Fibroblast of peridontal ligament (primary cell): ENCODE results near the gene TTC19.
"Not testable (repeated sequence)": the region's sequence is repeated elsewhere in the genome, so short reads cannot be mapped to it uniquely, and the experiment has no call there.

Experiments
- DNase-seq: peaks from one replicate; pipeline ENCODE4 v3.0.0-alpha.2; 2010; ENCODE audit errors: extremely low read depth

The TTC19 gene

DNA sequence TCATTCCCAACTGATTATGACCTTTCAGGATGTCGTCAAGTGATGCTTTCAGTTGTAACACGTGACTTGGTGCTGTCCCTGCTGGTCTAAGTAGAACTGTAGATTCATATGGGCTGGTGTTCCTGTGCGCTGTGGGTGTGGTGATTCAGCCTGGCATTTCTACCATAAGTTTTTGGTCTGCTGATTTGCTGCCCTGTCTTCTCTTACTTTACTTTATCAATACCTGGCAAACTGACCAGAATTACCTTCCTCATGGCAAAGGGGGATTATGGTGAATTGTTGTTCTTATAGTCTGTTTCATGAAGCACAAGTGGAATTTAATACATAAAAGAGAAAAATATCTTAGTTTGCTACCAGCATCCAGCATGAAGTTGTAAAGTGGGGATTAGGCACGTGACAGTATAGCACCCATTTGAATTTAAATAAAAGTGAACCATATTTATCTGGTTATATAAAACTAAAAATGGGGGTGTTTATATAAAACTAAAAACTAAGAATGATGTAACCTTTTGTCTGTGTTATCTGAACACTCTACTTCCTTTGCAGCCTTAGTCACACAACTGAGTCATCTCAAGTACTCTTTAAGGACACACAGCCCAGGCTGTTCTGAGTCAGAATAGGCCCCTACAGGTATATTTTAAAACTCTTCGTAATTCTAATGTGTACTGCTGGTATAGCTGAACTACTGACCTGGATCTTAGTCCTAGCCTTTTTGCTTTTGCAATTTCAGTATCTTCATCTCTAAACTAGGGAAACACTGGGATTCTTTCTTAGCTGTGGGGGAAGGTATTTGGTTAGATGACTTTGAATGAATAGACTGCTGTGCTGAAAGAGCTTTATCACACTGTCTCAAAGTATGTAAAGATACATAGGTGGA is 28.3 kb downstream of the TTC19 start:
- DNase-seq, result peak; percentile 87

- DNase-seq, result no peak
Observed at GRCh38 chr17:16033729-16034349, 34.2 kb downstream of the TTC19 start.

- DNase-seq, result no peak
Observed at GRCh38 chr17:16036261-16036660, 36.6 kb downstream of the TTC19 start.

- no peak for DNase-seq
Observed at GRCh38 chr17:16037636-16038035, 38.0 kb downstream of the TTC19 start.

DNA sequence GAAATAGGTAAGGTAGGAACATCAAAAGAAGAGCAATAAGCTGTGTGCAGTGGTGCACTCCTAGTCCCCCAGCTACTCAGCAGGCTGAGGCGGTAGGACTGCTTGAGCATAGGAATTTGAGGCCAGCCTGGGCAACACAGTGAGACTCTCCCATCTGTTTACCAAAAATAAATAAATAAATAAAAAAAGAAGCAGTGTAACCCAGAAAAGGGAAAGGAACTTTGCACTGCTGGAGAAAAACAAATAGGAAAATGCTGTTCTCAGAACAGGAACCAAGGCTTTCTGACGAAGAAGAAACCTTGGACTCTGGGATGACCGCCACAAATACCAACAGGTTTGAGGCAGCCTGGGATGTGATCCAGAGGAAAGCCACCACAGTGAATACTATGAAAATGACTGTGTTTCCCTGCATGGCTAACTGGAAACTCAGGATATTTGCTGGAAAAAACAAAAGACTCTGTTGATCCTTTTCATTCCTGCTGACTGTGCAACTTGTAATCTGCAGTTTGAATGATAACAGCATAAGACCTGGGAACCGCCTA is 41.2 kb downstream of the TTC19 start:
- DNase-seq, result peak; percentile 89

DNA sequence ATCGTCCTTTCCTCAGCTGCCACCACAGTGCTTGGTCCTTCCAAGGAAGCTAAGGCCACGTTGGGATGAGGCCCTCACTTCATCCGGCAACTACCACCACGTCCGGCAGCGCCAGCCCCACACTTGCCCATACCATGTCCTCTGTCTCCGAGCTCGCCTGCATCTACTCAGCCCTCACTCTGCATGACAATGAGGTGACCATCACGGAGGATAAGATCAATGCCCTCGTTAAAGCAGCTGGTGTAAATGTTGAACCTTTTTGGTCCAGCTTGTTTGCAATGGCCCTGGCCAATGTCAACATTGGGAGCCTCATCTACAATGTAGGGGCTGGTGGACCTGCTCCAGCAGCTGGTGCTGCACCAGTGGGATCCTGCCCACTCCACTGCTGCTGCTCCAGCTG is 44.9 kb downstream of the TTC19 start:
- DNase-seq, result no peak

- DNase-seq, result no peak
Observed at GRCh38 chr17:16046966-16047365, 47.3 kb downstream of the TTC19 start.

GRCh38 chr17:16048811-16049449 is 49.3 kb downstream of the TTC19 start:
- no peak for DNase-seq

DNA sequence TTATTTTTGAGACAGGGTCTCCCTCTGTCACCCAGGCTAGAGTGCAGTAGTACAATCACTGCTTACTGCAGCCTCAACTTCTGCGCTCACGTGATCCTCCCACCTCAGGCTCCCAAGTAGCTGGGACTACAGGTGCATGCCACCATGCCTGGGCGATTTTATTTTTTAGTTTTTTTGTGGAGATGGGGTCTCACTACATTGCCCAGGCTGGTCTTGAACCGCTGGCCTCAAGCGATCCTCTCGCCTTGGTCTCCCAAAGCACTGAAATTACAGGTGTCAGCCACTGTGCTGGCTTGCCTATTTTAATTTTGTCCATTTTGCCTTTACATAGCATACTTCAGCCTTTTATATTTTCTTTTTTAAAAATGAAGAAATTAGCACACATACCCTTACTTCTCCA is 51.2 kb downstream of the TTC19 start:
- DNase-seq, result no peak

- DNase-seq, result peak; percentile 64
Observed at GRCh38 chr17:16052486-16052885, 52.9 kb downstream of the TTC19 start.

DNA sequence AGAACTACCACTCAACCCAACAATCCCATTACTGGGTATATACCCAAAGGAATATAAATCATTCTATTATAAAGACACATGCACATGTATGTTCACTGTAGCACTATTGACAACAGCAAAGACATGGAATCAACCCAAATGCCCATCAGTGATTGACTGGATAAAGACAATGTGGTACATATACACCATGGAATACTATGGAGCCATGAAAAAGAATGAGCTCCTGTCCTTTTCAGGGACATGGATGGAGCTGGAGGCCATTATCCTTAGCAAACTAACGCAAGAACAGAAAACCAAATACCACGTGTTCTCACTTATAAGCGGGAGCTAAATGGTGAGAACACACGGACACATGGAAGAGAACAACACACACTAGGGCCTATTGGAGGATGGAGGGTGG is 55.5 kb downstream of the TTC19 start:
- not testable (repeated sequence) for DNase-seq

DNA sequence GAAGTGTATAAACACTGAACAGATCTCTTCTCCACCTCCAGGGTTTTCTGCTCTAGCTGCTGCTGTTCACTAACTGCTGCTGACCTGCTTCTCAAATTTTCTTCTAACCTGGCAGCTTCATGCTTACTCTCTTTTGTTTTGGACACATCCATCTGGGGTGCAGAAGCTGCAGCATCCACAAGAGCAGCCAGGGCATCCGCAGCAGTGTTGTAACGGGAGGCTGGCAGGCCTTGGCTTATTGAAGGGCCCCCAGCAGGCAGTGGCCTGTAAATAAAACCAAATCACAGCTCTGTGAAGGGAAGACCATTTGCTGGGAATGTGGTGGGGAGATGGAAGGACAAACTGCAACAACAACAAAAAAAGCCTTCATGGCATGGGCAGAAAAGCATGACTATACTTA is 62.0 kb downstream of the TTC19 start:
- no peak for DNase-seq

DNA sequence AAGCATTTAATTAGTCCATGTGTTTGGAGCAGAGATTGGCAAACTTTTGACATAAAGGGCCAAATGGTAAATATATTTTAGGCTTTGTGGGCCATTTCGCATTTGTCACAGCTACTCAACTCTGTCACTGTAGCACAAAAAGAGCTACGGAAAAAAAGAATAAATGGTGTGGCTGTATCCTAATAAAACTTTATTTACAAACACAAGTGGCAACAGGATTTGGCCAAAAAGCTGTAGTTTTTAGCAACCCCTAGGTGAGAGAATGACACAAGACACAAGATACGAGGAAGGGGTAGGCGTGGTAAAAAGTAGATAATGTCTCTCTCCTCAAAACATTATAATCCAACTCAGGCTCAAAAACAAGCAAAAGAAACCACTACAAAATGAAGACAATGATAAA is 66.5 kb downstream of the TTC19 start:
- no peak for DNase-seq

DNA sequence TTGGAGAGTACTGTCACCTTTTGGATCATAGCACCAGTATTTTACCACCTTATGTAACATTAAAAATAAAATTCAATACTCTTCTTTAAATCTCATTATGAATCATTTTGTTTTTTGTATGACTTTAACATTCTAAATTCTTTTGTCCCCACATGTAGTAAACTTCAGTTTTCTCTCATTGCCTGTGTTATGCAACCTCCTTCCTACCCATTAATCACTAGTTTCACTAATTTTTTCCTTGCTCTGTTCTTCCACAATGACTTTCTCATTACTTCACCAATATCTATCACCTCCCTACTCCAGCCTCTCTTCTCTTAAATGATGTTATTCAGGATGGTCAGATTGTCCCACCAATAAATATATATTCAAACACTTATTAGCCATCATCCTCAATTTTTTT is 68.7 kb downstream of the TTC19 start:
- no peak for DNase-seq

GRCh38 chr17:16072031-16072430 is 72.4 kb downstream of the TTC19 start:
- DNase-seq, result no peak

- no peak for DNase-seq
Observed at GRCh38 chr17:16073845-16074244, 74.2 kb downstream of the TTC19 start.

DNA sequence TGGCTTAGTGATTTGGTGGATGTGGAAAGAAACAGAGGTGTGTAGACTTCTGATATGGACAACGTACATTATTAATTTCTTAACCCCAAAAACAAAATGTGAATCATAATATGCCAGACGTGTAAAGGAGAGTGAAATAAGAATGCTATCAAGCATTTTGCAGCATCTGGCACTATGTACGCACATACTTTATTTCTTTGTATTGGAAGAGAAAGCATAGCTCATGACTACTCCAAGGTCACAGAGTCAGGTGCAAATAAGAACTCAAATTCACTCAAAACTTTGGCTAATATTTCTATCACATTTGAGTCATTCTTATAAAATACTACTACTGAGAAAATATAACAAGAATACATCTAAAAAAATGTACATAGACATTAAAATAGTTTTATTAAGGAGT is 74.8 kb downstream of the TTC19 start:
- DNase-seq, result no peak

GRCh38 chr17:16075949-16076348 is 76.3 kb downstream of the TTC19 start:
- DNase-seq, result no peak
